ENCODE data around the gene TMC8. TPM values are rescaled to one million over a fixed set of nuclear protein-coding genes. Genes with fewer than 3 reads are reported as not detected.

Gene TMC8
- total RNA-seq, 1 donor from 2014 or later: 0.85 TPM

DNA sequence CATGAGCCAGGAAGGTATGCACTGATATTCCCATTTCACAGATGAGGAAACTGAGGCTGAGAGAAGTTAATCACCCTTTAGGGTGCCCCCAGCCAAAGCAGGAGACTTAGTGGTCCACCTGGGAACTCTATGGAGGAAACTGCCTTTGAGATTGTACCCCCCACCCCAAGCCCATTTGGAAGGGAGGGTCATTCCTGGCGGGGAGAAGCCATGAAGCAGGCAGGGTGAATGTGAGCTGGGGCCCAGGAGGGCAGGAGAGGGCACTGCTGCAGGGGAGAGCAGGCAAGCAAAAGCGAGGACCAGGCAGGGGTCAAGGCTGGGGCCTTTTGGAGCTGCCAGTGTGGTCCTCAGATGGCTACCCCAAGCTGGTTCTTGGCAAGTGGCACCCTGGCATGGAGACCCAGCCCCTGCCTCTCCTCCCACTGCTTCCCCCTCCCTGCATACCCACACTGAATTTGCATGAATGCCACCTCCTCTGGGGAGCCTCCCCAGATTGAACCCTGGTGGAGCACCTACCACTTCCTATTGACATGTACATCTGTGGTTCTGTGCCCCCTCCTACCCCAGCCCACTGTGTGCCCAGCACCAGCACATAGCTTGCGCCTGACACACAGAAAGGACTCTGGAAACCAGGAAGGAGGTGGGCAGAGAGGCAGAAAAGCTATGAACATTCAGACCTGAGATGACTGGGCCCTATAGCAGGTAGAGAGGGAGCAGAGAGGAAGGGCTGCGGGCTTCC is 1.1 kb upstream of the TMC8 start:
- H3K36me3 Mint-ChIP-seq: no peaks in the 10 kb centered on the region
- H3K27ac Mint-ChIP-seq: peak overlapping the region; percentile 89
- H3K4me1 Mint-ChIP-seq (ENCODE audit: unreplicated experiment): peaks cover 17% of the 10 kb centered on the region
- no peak for DNase-seq (ENCODE audit: extremely low spot score, unreplicated experiment)
- peaks cover 9% of the 10 kb centered on the region for H3K27me3 Mint-ChIP-seq
- H3K9me3 Mint-ChIP-seq: no peaks in the 10 kb centered on the region
- peak overlapping the region; percentile 93 for H3K4me3 Mint-ChIP-seq
- TF ChIP-seq CTCF (conservative IDR thresholded peaks at IDR 0.05): no peak

DNA sequence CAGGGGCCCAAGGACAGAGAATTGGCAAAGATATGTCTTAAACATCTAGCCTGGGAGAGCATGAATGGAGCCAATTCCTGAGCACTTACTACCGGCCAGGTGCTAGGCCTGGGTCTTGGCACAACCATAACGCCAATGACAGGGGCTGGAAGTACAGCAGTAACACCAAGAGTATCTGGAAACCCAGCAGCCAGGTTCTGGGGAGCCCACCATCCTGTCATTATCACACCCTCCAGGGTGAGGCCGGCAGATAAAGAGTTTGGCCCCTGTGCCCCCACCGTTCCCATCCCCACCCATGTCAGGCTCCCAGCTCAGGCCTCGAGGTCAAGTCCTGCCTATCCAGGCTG is 508 bp upstream of the TMC8 start:
- TF ChIP-seq CTCF (conservative IDR thresholded peaks at IDR 0.05): no peak
- Mint-ChIP-seq H3K27me3 (peaks cover 9% of the 10 kb centered on the region), H3K9me3 (no peaks in the 10 kb centered on the region), H3K36me3 (no peaks in the 10 kb centered on the region), H3K4me1 (ENCODE audit: unreplicated experiment) (peaks cover 17% of the 10 kb centered on the region), H3K27ac (peak overlapping the region; percentile 65), H3K4me3 (peak overlapping the region; percentile 73)
- DNase-seq (ENCODE audit: extremely low spot score, unreplicated experiment): no peak

DNA sequence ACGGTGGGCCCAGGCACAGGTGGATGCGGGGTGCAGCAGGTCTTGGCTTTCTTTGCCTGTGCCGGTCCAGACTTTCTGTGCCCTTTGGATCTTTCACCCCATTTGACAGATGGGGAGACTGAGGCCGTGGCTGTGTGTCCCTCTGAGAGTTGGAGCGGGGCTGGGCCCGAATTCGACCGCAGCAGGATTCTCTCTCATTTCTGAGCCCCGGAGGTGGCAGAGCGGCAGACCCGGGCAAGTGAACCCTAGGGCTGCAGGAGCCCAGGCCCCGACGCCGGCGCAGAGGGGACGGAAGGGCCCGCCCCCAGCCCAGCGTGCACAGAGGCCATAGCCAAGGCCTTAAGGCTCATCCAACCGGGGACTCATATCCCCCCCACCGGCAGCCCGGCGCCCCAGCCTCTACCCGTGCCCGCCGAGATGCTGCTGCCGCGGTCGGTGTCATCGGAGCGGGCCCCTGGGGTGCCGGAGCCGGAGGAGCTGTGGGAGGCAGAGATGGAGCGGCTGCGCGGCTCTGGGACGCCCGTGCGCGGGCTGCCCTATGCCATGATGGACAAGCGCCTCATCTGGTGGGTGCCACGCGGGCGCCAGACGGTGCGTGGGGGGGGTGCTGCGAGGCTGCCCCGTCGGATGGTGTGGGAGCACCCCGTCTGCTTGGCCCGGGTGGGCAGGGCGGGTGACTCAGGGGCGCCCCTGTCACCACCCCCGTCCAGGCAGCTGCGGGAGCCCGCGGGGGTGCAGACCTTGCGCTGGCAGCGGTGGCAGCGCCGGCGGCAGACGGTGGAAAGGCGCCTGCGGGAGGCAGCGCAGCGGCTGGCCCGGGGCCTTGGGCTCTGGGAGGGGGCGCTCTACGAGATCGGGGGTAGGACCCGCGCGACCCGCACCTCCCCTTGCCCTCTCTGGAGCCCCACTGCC is 857 bp downstream of the TMC8 start:
- H3K27me3 Mint-ChIP-seq: peaks cover 12% of the 10 kb centered on the region

DNA sequence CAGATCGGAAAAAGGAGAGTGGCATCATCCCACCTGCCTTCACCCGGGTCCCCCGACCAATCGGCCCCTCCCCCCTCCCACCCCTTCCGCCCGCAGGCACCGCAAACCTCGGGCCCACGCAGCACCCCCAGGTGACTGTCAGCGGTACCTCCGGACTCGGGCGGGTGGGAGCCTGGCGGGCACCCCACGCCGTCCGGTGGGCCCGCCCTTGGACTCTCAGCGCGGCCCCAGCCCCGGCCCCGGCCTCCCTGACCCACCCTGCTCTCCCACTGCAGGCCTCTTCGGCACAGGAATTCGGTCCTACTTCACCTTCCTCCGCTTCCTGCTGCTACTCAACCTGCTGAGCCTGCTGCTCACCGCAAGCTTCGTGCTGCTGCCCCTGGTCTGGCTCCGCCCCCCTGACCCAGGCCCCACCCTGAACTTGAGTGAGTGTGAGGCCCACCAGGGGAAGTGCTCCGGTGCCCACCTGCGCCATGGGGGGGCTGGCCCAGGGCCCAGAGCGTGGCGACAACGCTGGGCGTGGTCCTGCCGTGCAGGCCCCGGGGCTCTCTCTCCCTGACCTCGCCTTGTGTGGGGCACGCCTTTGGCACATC is 1.6 kb downstream of the TMC8 start:
- Mint-ChIP-seq H3K4me1 (ENCODE audit: unreplicated experiment) (peaks cover 14% of the 10 kb centered on the region), H3K27me3 (peaks cover 12% of the 10 kb centered on the region), H3K36me3 (no peaks in the 10 kb centered on the region), H3K9me3 (no peaks in the 10 kb centered on the region), H3K4me3 (peak overlapping the region; percentile 63), H3K27ac (no peak overlapping the region)
- TF ChIP-seq CTCF (conservative IDR thresholded peaks at IDR 0.05): no peak
- DNase-seq (ENCODE audit: extremely low spot score, unreplicated experiment): no peak

More for the DNA sequence above, 857 bp downstream of the TMC8 start:
- Mint-ChIP-seq H3K36me3 (no peaks in the 10 kb centered on the region), H3K4me1 (ENCODE audit: unreplicated experiment) (peaks cover 17% of the 10 kb centered on the region), H3K4me3 (peak overlapping the region; percentile 47), H3K9me3 (no peaks in the 10 kb centered on the region), H3K27ac (no peak overlapping the region)
- no peak for TF ChIP-seq CTCF (conservative IDR thresholded peaks at IDR 0.05)
- DNase-seq (ENCODE audit: extremely low spot score, unreplicated experiment): no peak

GRCh38 chr17:78132767-78133178 is 2.2 kb downstream of the TMC8 start:
- DNase-seq (ENCODE audit: extremely low spot score, unreplicated experiment): no peak
- Mint-ChIP-seq H3K4me3 (peak overlapping the region; percentile 41), H3K4me1 (ENCODE audit: unreplicated experiment) (peaks cover 14% of the 10 kb centered on the region), H3K36me3 (no peaks in the 10 kb centered on the region), H3K27me3 (peaks cover 12% of the 10 kb centered on the region), H3K9me3 (no peaks in the 10 kb centered on the region), H3K27ac (peak overlapping the region; percentile 11)
- no peak for TF ChIP-seq CTCF (conservative IDR thresholded peaks at IDR 0.05)
